ENCODE data around the gene FOXB1. TPM values are rescaled to one million over a fixed set of nuclear protein-coding genes. Genes with fewer than 3 reads are reported as not detected.

FOXB1 gene
- polyA plus RNA-seq, 4 donors: 0.06 to 0.10 (median 0.09) TPM; not detected in 1

- no peak for DNase-seq (ENCODE audit: low read depth in 4 of 4, low spot score in 3 of 4)
Measured at GRCh38 chr15:59998305-59998949, 5.7 kb upstream of the FOXB1 start.

- no peak for DNase-seq (ENCODE audit: low read depth in 4 of 4, low spot score in 3 of 4)
Measured at GRCh38 chr15:59998950-59999611, 5.0 kb upstream of the FOXB1 start.

- DNase-seq (ENCODE audit: low read depth in 4 of 4, low spot score in 3 of 4): no peak
Measured at GRCh38 chr15:59999612-60000112, 4.4 kb upstream of the FOXB1 start.

- no peak for DNase-seq (ENCODE audit: low read depth in 4 of 4, low spot score in 3 of 4)
Measured at GRCh38 chr15:60000113-60000823, 3.8 kb upstream of the FOXB1 start.

- no peak for DNase-seq (ENCODE audit: low read depth in 4 of 4, low spot score in 3 of 4)
Measured at GRCh38 chr15:60000824-60001609, 3.1 kb upstream of the FOXB1 start.

- DNase-seq (ENCODE audit: low read depth in 4 of 4, low spot score in 3 of 4): no peak
Measured at GRCh38 chr15:60001610-60002527, 2.2 kb upstream of the FOXB1 start.

- DNase-seq (ENCODE audit: low read depth in 4 of 4, low spot score in 3 of 4): no peak
Measured at GRCh38 chr15:60002528-60003218, 1.4 kb upstream of the FOXB1 start.

- DNase-seq (ENCODE audit: low read depth in 4 of 4, low spot score in 3 of 4): no peak
Measured at GRCh38 chr15:60003243-60004008, 685 bp upstream of the FOXB1 start.

GRCh38 chr15:60004846-60005351 is 788 bp downstream of the FOXB1 start:
- DNase-seq (ENCODE audit: low read depth in 4 of 4, low spot score in 3 of 4): no peak

GRCh38 chr15:60005352-60006202 is 1.5 kb downstream of the FOXB1 start:
- DNase-seq (ENCODE audit: low read depth in 4 of 4, low spot score in 3 of 4): no peak

- DNase-seq (ENCODE audit: low read depth in 4 of 4, low spot score in 3 of 4): no peak
Measured at GRCh38 chr15:60006203-60006862, 2.2 kb downstream of the FOXB1 start.

GRCh38 chr15:60006873-60007272 is 2.8 kb downstream of the FOXB1 start:
- DNase-seq (ENCODE audit: low read depth in 4 of 4, low spot score in 3 of 4): no peak

- no peak for DNase-seq (ENCODE audit: low read depth in 4 of 4, low spot score in 3 of 4)
Measured at GRCh38 chr15:60009124-60009960, 5.2 kb downstream of the FOXB1 start.

- no peak for DNase-seq (ENCODE audit: low read depth in 4 of 4, low spot score in 3 of 4)
Measured at GRCh38 chr15:60009980-60010732, 6.0 kb downstream of the FOXB1 start.

GRCh38 chr15:60010858-60011257 is 6.7 kb downstream of the FOXB1 start:
- no peak for DNase-seq (ENCODE audit: low read depth in 4 of 4, low spot score in 3 of 4)
